Measurements from ENCODE around the gene RBM47. TPM values are rescaled to one million over a fixed set of nuclear protein-coding genes. Genes with fewer than 3 reads are reported as not detected.

The RBM47 gene
- total and polyA plus RNA-seq, 2 experiments from 2014 or later: 35.6 to 139 TPM

- TF ChIP-seq ZNF462 (CRISPR knock-in tag; IDR thresholded peaks at IDR 0.05): no peak
Measured at GRCh38 chr4:40500781-40501180, 128.9 kb downstream of the RBM47 start (continued).

- Mint-ChIP-seq H3K36me3 (ENCODE audit: low read depth) (no peaks in the 10 kb centered on the region; the same call in 1 of the 3 replicates), H3K27me3 (ENCODE audit: insufficient read depth, low read depth, poor library complexity) (peaks cover 12% of the 10 kb centered on the region), H3K27ac (no peak overlapping the region), H3K4me3 (no peak overlapping the region), H3K4me1 (peaks cover 34% of the 10 kb centered on the region), H3K9me3 (no peaks in the 10 kb centered on the region)
- H3F3A ChIP-seq (replicated peaks; ENCODE audit: low read depth): no peaks in the 10 kb centered on the region
- H3K4me3 ChIP-seq: no peak overlapping the region
- H3K36me3 ChIP-seq (ENCODE audit: insufficient read depth): no peaks in the 10 kb centered on the region
- H2AFZ ChIP-seq: no peak overlapping the region
- peaks cover 10% of the 10 kb centered on the region for H4K20me1 ChIP-seq (replicated peaks; ENCODE audit: insufficient read depth)
- no peak for ATAC-seq
- H3K27me3 ChIP-seq (ENCODE audit: insufficient read depth): no peaks in the 10 kb centered on the region
- peaks cover 73% of the 10 kb centered on the region for H3K79me2 ChIP-seq (replicated peaks; ENCODE audit: insufficient read depth)
- H3K27ac ChIP-seq (ENCODE audit: low read depth): peak overlapping the region; percentile 62; the same call in 1 of the 2 replicates
- no peak overlapping the region for H3K4me2 ChIP-seq
- no peaks in the 10 kb centered on the region for H3K9me2 ChIP-seq (ENCODE audit: insufficient read depth)
- peaks cover 10% of the 10 kb centered on the region; the same call in 1 of the 2 replicates for H3K4me1 ChIP-seq (ENCODE audit: insufficient read depth)
- DNase-seq (ENCODE audit: low spot score): no peak
- TF ChIP-seq JUNB (IDR thresholded peaks at IDR 0.05; ENCODE audit: unreplicated experiment) (no peak), REST (IDR thresholded peaks at IDR 0.05; ENCODE audit: unreplicated experiment) (no peak), STAT1 (IDR thresholded peaks at IDR 0.05; ENCODE audit: unreplicated experiment) (no peak), ETS1 (IDR thresholded peaks at IDR 0.05) (no peak), ZNF331 (CRISPR knock-in tag; IDR thresholded peaks at IDR 0.05; ENCODE audit: low read depth) (no peak), EZH2phosphoT487 (IDR thresholded peaks at IDR 0.05; ENCODE audit: unreplicated experiment) (no peak), ZNF114 (CRISPR knock-in tag; IDR thresholded peaks at IDR 0.05) (no peak), NANOG (IDR thresholded peaks at IDR 0.05; ENCODE audit: borderline replicate concordance) (no peak), EZH2 (IDR thresholded peaks at IDR 0.05; ENCODE audit: low read depth, unreplicated experiment) (no peak), CTCF (conservative IDR thresholded peaks at IDR 0.05; ENCODE audit: low read depth in 2 of 2) (no peak), CREB1 (CRISPR knock-in tag; IDR thresholded peaks at IDR 0.05; ENCODE audit: low read depth) (no peak), POLR2AphosphoS5 (IDR thresholded peaks at IDR 0.05; ENCODE audit: low read depth) (no peak)
Measured at GRCh38 chr4:40493160-40493559, 136.5 kb downstream of the RBM47 start.

Measured in GM23338 (cell line).